ENCODE results near the gene HSPA5.
"Not testable (repeated sequence)": the region's sequence is repeated elsewhere in the genome, so short reads cannot be mapped to it uniquely, and the experiment has no call there.

HSPA5 gene

DNA sequence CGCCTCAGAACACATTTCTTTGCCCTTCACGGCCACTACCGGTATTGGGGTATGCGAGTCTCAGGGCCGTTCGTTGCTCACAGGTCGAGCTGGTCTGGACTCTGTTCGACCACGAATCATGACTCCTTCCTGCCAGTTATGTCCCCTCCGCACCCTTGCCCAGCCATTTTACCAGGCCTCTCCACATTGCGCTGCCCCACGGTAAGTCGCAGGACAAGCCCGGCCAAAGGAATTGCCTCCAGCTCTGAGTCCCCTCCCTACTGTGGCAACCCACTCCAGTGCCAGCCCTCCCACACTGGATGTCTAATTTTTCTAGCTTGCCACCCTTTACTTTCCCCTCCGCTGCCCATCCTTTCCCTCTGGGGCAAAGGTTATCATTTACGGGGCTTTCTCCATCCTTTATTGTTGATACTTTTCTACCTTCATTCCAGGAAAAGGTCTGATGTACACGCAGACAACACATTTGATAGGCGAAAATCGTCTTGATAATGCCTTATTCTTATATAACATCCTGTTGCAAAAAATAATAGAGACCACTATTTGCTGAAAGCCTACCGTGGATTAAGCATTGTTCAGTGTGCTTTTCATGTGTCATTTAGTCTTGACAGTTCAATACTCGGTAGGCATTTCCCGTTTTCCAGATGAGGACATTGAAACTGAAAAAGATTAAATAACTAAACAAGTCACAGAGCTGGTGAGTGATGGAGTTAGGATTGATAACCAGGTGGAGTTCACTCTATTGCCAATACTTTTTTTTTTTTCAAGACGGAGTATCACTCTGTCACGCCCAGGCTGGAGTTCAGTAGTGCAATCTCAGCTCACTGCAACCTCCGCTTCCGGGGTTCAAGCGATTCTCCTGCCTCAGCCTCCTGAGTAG is 958 bp upstream of the HSPA5 start:
- no peak for DNase-seq (ENCODE audit: low read depth in 2 of 2)

DNA sequence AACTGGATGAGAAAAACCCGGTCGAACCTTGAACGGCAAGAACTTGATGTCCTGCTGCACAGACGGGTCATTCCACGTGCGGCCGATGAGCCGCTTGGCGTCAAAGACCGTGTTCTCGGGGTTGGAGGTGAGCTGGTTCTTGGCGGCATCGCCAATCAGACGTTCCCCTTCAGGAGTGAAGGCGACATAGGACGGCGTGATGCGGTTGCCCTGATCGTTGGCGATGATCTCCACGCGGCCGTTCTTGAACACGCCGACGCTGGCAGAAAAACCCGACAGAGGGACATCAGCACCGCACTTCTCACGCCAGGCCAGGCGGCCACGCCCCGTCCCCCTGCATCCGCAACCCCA is 519 bp downstream of the HSPA5 start:
- peak; percentile 7 to 22 for DNase-seq (ENCODE audit: low read depth in 2 of 2)

DNA sequence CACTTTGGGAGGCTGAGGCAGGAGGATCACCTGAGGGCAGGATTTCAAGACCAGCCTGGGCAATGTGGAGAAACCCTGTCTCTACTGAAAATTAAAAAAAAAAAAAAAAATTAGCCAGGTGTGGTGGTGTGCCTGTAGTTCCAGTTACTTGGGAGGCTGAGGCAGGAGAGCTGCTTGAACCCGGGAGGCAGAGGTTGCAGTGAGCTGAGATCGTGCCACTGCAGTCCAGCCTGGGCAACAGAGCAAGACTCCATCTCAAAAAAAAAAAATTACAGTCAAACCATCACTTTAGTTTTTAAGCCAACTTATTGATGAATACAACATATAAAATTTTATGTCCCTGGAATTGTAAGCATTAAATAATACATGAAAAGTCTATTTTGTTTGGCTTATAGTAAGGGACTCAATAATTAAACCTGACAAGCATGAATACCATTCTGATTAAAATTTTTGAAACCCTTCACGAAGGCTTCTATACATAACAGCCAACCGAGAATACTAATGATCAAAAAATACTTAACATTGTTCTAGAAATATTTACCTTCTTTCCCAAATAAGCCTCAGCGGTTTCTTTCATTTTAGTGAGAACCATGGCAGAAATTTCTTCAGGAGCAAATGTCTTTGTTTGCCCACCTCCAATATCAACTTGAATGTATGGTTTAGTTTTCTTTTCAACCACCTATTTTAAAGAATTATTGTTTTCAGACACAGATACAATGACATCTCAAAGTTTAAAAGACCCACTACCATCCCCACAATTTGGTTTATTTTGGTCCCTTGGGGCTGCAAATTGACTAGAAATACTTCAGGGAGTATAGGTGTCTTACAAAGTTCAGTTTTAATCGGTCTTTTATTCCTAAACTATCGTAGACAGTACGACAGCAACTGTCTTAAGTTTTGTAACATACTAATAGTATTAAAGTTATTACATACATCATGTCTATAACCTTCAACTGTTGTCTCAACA is 1.2 kb downstream of the HSPA5 start:
- no peak for DNase-seq (ENCODE audit: low read depth in 2 of 2)

DNA sequence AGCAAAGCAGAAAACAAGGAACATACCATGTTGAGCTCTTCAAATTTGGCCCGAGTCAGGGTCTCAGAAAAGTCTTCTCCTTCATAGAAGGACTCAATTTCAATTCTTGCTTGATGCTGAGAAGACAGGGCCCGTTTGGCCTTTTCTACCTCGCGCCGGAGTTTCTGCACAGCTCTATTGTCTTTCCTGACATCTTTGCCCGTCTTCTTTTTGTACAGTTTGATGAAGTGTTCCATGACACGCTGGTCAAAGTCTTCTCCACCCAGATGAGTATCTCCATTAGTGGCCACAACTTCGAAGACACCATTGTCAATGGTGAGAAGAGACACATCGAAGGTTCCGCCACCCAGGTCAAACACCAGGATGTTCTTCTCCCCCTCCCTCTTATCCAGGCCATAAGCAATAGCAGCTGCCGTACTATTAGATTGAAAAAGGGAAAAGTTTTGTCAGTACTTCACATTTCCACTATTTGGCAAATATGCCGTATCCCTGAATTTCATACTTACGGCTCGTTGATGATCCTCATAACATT is 2.2 kb downstream of the HSPA5 start:
- DNase-seq (ENCODE audit: low read depth in 2 of 2): no peak

DNA sequence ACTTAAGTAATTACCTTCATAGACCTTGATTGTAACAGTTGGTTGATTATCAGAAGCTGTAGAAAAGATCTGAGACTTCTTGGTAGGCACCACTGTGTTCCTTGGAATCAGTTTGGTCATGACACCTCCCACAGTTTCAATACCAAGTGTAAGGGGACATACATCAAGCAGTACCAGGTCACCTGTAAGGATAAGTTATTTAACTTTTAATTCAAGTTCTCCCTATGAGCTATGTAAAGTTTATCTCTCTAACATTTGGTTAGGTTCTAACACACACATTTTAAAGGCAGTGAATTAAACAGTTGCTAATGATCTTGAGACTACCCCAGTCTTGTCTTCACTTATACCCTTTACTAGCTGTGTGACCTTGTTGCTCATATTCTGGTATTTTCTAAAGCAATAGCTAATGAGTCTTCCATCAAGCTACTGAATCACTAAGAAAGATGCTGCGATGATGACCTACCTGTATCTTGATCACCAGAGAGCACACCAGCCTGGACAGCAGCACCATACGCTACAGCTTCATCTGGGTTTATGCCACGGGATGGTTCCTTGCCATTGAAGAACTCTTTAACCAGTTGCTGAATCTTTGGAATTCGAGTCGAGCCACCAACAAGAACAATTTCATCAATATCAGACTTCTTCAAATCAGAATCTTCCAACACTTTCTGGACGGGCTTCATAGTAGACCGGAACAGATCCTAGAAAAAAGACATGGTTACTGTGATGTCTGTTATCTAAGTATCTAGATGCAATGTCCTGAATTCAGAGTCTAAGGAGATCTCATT is 2.8 kb downstream of the HSPA5 start:
- DNase-seq (ENCODE audit: low read depth in 2 of 2): no peak

DNA sequence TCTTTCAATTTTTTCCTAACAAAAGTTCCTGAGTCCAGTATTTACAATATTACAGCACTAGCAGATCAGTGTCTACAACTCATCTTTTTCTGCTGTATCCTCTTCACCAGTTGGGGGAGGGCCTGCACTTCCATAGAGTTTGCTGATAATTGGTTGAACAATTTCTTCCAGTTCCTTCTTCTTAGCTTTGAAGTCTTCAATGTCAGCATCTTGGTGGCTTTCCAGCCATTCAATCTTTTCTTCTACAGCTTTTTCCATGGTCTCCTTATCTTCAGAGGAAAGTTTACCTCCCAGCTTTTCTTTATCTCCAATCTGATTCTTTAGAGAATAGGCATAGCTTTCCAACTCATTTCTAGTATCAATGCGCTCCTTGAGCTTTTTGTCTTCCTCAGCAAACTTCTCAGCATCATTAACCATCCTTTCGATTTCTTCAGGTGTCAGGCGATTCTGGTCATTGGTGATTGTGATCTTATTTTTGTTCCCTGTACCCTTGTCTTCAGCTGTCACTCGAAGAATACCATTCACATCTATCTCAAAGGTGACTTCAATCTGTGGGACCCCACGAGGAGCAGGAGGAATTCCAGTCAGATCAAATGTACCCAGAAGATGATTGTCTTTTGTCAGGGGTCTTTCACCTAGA is 4.5 kb downstream of the HSPA5 start:
- not testable (repeated sequence) for DNase-seq (ENCODE audit: low read depth in 2 of 2)

DNA sequence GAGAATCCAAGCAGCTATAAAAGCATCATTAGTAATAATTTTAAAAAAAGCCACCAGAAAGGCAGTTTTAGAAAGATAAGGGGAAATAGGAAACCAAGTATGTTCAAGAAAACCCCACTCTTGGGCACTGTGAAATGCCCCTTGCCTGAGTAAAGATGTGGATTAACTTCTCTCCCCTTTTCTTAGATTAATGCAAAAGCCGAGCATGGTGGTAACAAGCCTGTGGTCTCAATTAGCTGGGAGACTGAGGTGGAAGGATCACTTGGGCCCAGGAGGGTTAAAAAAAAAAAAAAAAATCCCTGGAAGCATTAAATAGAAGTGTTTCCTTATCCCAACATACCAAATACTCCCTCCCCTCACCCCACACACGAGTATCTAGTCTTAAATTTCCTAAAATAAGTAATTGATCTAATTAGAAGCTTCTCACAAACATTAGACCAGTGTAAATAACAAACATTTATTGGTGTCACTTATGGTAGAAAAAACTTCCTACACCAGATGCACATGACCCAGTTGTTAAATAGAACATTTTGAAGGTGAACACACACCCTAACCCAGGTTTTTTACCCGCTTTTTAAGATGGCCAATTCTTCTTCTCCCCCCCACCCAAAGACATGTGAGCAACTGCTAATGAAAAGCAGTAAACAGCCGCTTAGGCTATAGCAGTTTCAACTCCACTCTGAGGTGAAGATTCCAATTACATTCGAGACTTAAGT is 5.2 kb downstream of the HSPA5 start:
- no peak for DNase-seq (ENCODE audit: low read depth in 2 of 2)

- DNase-seq (ENCODE audit: low read depth in 2 of 2): not testable (repeated sequence)
These were observed 7.0 kb downstream of the HSPA5 start for GRCh38 chr9:125234099-125234498.

DNA sequence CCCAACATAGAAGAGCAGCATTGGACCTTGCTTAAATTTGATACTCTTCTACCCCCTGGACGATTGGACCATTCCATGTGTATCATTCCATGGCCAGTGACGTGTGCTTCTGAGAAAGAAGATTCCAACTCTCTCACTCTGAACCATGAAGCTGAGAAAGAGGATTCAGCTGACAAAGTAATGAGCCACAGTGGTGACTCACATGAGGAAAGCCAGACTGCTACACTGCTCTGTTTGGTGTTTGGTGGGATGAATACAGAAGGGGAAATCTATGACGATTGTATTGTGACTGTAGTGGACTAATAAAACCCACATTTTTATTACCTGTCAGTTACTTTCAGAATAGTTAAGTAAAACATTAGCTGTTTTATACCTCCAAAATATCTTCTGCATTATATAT is 7.5 kb downstream of the HSPA5 start:
- DNase-seq (ENCODE audit: low read depth in 2 of 2): no peak

DNA sequence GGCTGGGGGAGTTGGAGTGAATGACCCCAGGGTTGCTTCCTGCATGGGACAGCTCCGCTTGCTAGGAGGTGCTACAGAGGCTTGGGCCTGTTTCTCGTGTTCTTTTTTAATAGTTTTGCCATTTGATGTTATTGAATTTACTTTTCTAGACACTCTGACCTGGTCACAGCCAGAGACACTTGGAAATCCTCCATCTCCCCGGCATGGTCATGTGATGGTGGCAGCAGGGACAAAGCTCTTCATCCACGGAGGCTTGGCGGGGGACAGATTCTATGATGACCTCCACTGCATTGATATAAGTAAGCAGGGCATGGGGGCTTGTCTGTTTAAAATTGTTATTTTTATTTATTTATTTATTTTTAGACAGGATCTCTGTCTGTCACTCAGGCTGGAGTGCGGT is 13.4 kb downstream of the HSPA5 start:
- no peak for DNase-seq (ENCODE audit: low read depth in 2 of 2)

DNA sequence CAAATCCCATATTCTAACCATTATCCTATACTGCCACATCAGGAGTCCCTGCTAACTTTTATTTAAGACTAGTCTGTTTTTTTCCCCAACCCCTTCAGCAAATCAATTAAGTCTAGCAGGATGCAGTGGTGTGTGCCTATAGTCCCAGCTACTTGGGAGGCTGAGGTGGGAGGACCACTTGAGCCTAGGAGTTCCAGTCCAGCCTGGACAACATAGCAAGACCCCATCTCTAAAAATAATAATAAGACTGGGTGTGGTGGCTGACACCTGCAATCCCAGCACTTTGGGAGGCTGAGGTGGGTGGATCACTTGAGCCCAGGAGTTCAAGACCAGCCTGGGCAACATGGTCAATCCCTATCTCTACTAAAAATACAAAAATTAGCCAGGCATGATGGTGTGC is 16.3 kb downstream of the HSPA5 start:
- not testable (repeated sequence) for DNase-seq (ENCODE audit: low read depth in 2 of 2)

DNA sequence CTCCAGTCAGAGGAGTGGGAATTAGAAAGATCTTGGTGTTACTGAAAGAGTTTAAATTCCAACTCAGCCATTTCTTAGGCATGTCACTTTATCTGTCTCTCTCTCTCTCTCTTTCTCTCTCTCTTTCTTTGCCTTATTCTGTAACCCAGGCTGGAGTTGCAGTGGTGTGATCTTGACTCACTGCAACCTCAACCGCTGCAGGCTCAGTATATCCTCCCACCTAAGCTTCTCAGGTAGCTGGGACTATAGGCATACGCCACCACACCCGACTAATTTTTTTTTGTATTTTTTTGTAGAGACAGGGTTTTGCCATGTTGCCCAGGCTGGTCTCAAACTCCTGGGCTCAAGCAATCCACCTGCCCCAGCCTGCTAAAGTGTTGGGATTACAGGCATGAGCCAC is 22.5 kb downstream of the HSPA5 start:
- DNase-seq (ENCODE audit: low read depth in 2 of 2): no peak

DNA sequence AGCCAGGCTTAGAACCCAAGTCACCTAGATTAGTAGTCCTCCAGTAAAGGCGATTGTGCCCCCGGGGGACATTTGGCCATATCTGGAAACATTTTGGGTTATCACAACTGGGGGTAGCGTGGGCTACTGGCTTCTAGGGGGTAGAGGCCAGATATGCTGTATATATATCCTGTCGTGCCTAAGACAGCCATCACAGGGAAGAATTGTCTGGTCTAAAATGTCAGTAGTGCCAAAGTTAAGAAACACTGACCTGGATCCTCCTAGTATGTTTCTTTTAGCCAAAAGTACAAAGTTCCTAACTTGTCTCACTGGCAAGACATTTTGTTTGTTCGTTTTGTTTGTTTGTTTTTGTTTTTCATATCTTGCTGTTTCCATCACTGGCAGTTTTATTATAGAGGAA is 27.0 kb downstream of the HSPA5 start:
- no peak for DNase-seq (ENCODE audit: low read depth in 2 of 2)

- no peak for DNase-seq (ENCODE audit: low read depth in 2 of 2)
These were observed 36.7 kb downstream of the HSPA5 start for GRCh38 chr9:125204477-125204876.

GRCh38 chr9:125202846-125203618 is 38.1 kb downstream of the HSPA5 start:
- DNase-seq (ENCODE audit: low read depth in 2 of 2): no peak

DNA sequence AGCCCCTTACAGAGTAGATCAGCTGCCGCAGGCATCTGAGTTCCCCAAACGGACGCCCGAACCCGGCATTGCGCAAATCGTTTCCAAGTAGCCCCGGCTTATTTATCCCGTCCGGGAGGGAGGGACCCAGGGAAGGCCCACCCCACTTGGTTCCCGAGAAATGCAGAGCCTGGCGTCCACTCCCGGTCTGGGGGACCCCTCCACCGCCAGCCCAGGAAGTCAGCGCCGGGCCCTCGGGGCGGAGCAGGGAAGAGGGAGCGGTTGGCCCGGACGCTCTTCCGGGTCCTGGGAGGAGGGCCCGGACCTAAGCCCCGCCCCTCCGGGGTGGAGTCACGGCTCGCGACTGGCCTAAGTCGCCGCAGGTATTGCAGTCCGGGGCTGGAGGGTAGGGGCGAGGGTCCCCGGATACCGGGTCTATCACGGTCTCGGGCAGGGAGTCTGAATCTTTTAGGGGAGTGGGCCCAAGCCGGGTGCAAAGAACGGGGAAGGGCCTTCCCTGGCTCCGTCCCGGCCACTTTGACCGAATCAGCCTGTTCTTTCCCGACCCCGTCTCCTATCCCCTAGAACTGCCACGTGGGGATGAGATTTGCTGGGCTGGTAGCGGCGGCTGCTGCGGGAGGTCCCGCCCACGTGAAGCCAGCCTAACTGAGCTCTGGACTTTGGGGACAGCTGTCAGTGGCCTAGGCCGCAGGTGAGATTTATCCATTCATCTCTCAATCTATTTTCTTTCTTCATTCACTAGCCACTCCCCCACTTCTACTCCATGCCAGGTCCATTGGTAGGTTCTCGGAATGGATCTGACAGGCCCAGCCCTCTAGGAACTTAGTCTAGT is 40.7 kb downstream of the HSPA5 start, which contains the start of gene RABEPK:
RABEPK (plus strand) TSS at position 327 of the 832 bp plus-strand sequence. CDS start 2,472 bp downstream, outside the sequence.
- DNase-seq (ENCODE audit: low read depth in 2 of 2): peak; percentile 91 to 92

DNA sequence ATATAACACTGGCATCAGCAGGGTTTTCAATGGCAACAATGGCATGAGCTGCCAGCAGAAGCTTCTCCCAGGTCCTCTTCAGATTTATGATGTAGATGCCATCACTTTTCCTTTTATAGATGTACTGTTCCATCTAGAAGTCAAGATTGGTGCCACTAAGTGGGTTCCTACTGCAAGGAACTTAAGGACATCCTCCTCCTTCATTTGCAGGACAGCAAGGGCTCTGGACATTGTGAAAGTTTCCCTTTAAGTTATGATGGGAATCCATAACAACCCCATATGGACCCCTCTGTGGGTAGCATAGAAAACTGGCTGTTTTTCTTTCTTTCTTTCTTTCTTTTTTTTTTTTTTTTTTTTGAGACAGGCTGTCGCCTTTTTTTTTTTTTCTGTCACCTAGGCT is 45.6 kb downstream of the HSPA5 start:
- DNase-seq (ENCODE audit: low read depth in 2 of 2): not testable (repeated sequence)

- DNase-seq (ENCODE audit: low read depth in 2 of 2): not testable (repeated sequence)
These were observed 46.7 kb downstream of the HSPA5 start for GRCh38 chr9:125194466-125194865.

DNA sequence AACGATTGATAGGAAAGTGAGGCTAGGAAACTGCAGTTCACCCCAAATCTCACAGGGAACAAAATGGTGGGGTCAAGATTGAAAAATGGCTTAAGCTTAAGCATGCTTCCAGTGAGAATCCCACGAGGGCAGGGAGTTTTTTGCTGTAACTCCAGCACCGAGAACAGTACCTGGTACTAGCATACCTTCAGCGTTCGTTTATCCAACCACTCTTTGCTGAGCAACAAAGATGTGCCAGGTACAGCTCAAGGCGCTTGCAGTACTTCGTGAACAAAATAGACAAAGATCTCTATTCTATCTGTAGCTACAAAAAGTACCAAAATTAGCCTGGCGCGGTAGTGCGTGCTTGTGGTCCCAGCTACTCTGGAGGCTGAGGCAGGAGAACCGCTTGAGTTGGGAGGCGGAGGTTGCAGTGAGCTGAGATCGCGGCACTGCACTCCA is 50.8 kb downstream of the HSPA5 start:
- DNase-seq (ENCODE audit: low read depth in 2 of 2): no peak

Measured in stimulated activated CD8-positive, alpha-beta memory T cell treated with anti-CD3 and anti-CD28 coated beads, Interleukin-2, amount 100 ng/mL, for 48 hours (primary cell).